ENCODE results near the gene TTC12. TPM values are rescaled to one million over a fixed set of nuclear protein-coding genes. Genes with fewer than 3 reads are reported as not detected.

The TTC12 gene, protein sequence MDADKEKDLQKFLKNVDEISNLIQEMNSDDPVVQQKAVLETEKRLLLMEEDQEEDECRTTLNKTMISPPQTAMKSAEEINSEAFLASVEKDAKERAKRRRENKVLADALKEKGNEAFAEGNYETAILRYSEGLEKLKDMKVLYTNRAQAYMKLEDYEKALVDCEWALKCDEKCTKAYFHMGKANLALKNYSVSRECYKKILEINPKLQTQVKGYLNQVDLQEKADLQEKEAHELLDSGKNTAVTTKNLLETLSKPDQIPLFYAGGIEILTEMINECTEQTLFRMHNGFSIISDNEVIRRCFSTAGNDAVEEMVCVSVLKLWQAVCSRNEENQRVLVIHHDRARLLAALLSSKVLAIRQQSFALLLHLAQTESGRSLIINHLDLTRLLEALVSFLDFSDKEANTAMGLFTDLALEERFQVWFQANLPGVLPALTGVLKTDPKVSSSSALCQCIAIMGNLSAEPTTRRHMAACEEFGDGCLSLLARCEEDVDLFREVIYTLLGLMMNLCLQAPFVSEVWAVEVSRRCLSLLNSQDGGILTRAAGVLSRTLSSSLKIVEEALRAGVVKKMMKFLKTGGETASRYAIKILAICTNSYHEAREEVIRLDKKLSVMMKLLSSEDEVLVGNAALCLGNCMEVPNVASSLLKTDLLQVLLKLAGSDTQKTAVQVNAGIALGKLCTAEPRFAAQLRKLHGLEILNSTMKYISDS
- total RNA-seq (2016; rRNA removed; fragmentation: Illumina TruSeq; extraction: Trizol) (11.6 and 13.3 TPM in 2 replicates), polyA plus RNA-seq (2011; rRNA removed) (4.0 and 5.4 TPM in 2 replicates), polyA minus RNA-seq (2011; rRNA and poly(A)+ RNA removed; ENCODE audit: low replicate concordance) (4.6 and 13.0 TPM in 2 replicates), Bru-seq, nascent RNA (percentile 51 among the genes with signal in this experiment), BruChase-seq, experiment 1, labeled RNA remaining after a 6-hour chase (percentile 40 among the genes with signal in this experiment), BruChase-seq, experiment 2, labeled RNA remaining after a 2-hour chase (percentile 50 among the genes with signal in this experiment)
- total RNA-seq (2016; cell fraction: cytosol; rRNA removed; fragmentation: Illumina TruSeq; extraction: Trizol; ENCODE audit: low read depth) = 1.5 and 4.2 TPM in 2 replicates
- 10.8 and 17.7 TPM in 2 replicates for total RNA-seq (2016; cell fraction: insoluble cytoplasmic fraction; rRNA removed; fragmentation: Illumina TruSeq; extraction: Trizol)
- 2.4 and 3.7 TPM in 2 replicates for total RNA-seq (2016; cell fraction: membrane; rRNA removed; fragmentation: Illumina TruSeq; extraction: Trizol)
- total RNA-seq (2016; cell fraction: nucleus; rRNA removed; fragmentation: Illumina TruSeq; extraction: Trizol) = 19.9 and 22.6 TPM in 2 replicates
- 1.7 and 2.4 TPM in 2 replicates for polyA plus RNA-seq (2011; cell fraction: cytosol; rRNA removed)
- polyA plus RNA-seq (2011; cell fraction: nucleus; rRNA removed) = 13.0 and 16.1 TPM in 2 replicates
- 2.4 and 3.4 TPM in 2 replicates for polyA plus RNA-seq (2012)
- polyA plus RNA-seq (2016; cell fraction: cytosol; fragmentation: Illumina TruSeq; extraction: Trizol; ENCODE audit: low read depth) = 0.66 and 1.2 TPM in 2 replicates
- polyA plus RNA-seq (2016; cell fraction: insoluble cytoplasmic fraction; fragmentation: Illumina TruSeq; extraction: Trizol; ENCODE audit: low read depth) = 7.8 and 11.9 TPM in 2 replicates
- polyA plus RNA-seq (2016; cell fraction: membrane; fragmentation: Illumina TruSeq; extraction: Trizol; ENCODE audit: low read depth) = 1.2 and 1.5 TPM in 2 replicates
- 10.1 and 15.5 TPM in 2 replicates for polyA plus RNA-seq (2016; cell fraction: nucleus; fragmentation: Illumina TruSeq; extraction: Trizol; ENCODE audit: insufficient read depth, low read depth)
- 1.9 and 3.1 TPM in 2 replicates for polyA minus RNA-seq (2011; cell fraction: cytosol; rRNA and poly(A)+ RNA removed)
- polyA minus RNA-seq (2011; cell fraction: nucleus; rRNA and poly(A)+ RNA removed) = 32.6 and 33.7 TPM in 2 replicates
- long read RNA-seq, experiment 1, partial matches to known transcripts = 1 of 4 reads
- long read RNA-seq, experiment 1, other reads (novel, unspliced or antisense) = 1 of 4 reads
- long read RNA-seq, experiment 2, partial matches to known transcripts = 1 of 5 reads
- long read RNA-seq, experiment 2, other reads (novel, unspliced or antisense) = 4 of 5 reads

DNA sequence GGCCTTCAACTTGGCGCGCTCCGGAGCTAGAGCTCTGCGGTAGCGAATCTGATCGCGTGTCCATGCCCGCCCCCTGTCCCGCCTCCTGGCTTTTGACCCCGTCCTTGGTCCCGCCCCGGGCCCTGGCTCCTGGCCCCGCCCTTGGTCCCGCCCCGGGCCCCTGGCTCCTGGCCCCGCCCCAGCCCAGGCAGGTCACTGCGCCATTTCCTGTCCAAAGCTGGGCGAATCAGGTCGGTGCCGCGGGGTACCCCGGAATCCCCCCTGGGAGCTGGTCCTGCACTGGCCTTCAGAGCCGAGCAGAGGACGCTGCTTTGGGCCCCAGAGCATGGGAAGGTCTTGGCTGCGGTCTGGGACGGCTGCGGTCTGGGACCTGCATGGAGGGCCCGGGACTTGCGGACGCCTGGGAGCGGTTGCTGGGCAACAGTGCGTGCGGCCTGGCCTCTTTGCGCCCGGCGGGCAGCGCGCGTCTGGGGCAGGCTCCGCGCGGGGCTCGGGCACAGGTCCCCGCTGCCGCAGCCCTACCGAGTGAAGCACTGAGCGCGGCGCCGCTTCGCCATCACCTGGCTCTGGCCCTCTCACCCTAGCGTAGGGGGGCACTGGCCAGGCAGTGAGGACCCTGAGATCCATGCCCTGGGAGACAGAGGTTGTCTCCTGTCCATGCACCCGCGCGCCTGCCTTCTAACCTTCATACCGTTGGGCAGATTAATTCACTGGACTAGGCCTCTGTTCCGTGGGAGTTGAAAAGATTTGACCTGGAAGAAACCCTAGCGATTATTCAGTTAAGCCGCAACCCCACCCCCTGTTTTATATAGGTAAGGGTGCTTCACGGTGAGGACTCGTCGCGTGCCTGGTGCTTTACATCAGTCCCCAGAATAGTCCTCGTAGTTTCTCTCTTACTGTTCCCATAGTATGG lies at the start of gene TTC12:
TTC12 (plus strand) TSS at position 195 of the 913 bp plus-strand sequence. CDS start 1,675 bp downstream, outside the sequence.
- no peaks in the 10 kb centered on the region for H3K9me3 ChIP-seq (ENCODE audit: low read length)
- BruUV-seq (replicated peaks) = TSS peak; percentile 75
- H4K20me1 ChIP-seq (ENCODE audit: insufficient read depth, low read length) = no peaks in the 10 kb centered on the region
- FAIRE-seq (no peak), DNase-seq (ENCODE audit: low spot score) (peak; percentile 88), ATAC-seq (peak; percentile 97)
- H3K4me3 ChIP-seq (replicated peaks in 1 of 3; ENCODE audit: insufficient read depth in 1 of 3, low read depth in 2 of 3, low read length in 3 of 3) = peak within 1 kb of the TSS; percentile 79 to 93 (median 85)
- H3K4me1 ChIP-seq (ENCODE audit: insufficient read depth, low read length) = peaks cover 26% of the 10 kb centered on the region
- CTCF ChIA-PET (ENCODE audit: low intra/inter-chr PET ratio, low total read pairs) = no interaction called here
- in situ Hi-C loops (cut with HindIII; ENCODE audit: extremely low pct_ligation_motif_present, low pct_unique_long_range_greater_than_20kb) (no loop called here), intact Hi-C loops (cut with micrococcal nuclease; ENCODE audit: unreplicated experiment) (no loop called here)
- H2AFZ ChIP-seq (ENCODE audit: low read length) = peak within 1 kb of the TSS; percentile 34
- peak within 1 kb of the TSS; percentile 96 for H3K4me2 ChIP-seq (ENCODE audit: low read depth, low read length)
- no peaks in the 10 kb centered on the region for H3K36me3 ChIP-seq (replicated peaks in 1 of 2; ENCODE audit: control insufficient read depth in 1 of 2, insufficient read depth in 2 of 2, low read length in 2 of 2)
- H3K79me2 ChIP-seq (ENCODE audit: insufficient read depth, low read length) = peaks cover 3% of the 10 kb centered on the region
- WGBS (ENCODE audit: low lambda C conversion rate) = 2% methylated on average over 22 of the region's 64 CpGs
- POLR2A ChIA-PET = interaction anchor here (0.6 kb wide), 1 partner anchor 570 kb away, joined by 4 read pairs; no protein-coding TSS in a partner anchor
- H3K9ac ChIP-seq (ENCODE audit: insufficient read depth, low read depth, low read length) = peak within 1 kb of the TSS; percentile 86
- H3K27ac ChIP-seq (ENCODE audit: extremely low read length, insufficient read depth, low read length) = peak within 1 kb of the TSS; percentile 75
- no peaks in the 10 kb centered on the region for H3K27me3 ChIP-seq (ENCODE audit: control insufficient read depth in 1 of 2, insufficient read depth in 2 of 2, low read length in 2 of 2)
- no peak for TF ChIP-seq EP300 (IDR thresholded peaks at IDR 0.05; ENCODE audit: low read depth in 2 of 2, low read length in 2 of 2)
- TF ChIP-seq EP300 (CRISPR knock-in tag; IDR thresholded peaks at IDR 0.05; ENCODE audit: borderline replicate concordance) = no peak; the same call in 1 of the 2 replicates
- 0 out of 2 replicates have a peak, but pooled peaks have one; percentile 27 for TF ChIP-seq ZNF383 (CRISPR knock-in tag; IDR thresholded peaks at IDR 0.05; ENCODE audit: borderline replicate concordance)
- TF ChIP-seq SP1 (IDR thresholded peaks at IDR 0.05) = no peak
- TF ChIP-seq SP1 (CRISPR knock-in tag; IDR thresholded peaks at IDR 0.05) = peak; percentile 80
- no peak for TF ChIP-seq RFX5 (IDR thresholded peaks at IDR 0.05; ENCODE audit: low read depth, low read length)
- no peak for TF ChIP-seq CENPX (CRISPR knock-in tag; IDR thresholded peaks at IDR 0.05)
- no peak for TF ChIP-seq TCF12 (IDR thresholded peaks at IDR 0.05)
- 0 out of 2 replicates have a peak, but pooled peaks have one; percentile 52 for TF ChIP-seq TCF12 (CRISPR knock-in tag; IDR thresholded peaks at IDR 0.05)
- TF ChIP-seq, protein P1, sequence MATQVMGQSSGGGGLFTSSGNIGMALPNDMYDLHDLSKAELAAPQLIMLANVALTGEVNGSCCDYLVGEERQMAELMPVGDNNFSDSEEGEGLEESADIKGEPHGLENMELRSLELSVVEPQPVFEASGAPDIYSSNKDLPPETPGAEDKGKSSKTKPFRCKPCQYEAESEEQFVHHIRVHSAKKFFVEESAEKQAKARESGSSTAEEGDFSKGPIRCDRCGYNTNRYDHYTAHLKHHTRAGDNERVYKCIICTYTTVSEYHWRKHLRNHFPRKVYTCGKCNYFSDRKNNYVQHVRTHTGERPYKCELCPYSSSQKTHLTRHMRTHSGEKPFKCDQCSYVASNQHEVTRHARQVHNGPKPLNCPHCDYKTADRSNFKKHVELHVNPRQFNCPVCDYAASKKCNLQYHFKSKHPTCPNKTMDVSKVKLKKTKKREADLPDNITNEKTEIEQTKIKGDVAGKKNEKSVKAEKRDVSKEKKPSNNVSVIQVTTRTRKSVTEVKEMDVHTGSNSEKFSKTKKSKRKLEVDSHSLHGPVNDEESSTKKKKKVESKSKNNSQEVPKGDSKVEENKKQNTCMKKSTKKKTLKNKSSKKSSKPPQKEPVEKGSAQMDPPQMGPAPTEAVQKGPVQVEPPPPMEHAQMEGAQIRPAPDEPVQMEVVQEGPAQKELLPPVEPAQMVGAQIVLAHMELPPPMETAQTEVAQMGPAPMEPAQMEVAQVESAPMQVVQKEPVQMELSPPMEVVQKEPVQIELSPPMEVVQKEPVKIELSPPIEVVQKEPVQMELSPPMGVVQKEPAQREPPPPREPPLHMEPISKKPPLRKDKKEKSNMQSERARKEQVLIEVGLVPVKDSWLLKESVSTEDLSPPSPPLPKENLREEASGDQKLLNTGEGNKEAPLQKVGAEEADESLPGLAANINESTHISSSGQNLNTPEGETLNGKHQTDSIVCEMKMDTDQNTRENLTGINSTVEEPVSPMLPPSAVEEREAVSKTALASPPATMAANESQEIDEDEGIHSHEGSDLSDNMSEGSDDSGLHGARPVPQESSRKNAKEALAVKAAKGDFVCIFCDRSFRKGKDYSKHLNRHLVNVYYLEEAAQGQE (IDR thresholded peaks at IDR 0.05; ENCODE audit: borderline replicate concordance in 1 of 2, low read depth in 1 of 2, low read length in 2 of 2) = no peak

All from HepG2 (cell line).